Neuronal stem cell (in vitro differentiated cells): ENCODE measurements around the gene APRT.

Source experiments
- DNase-seq: peaks from one replicate; pipeline ENCODE4 v3.0.0-alpha.2; 2013; ENCODE audit warnings: low spot score
- H2AFZ ChIP-seq: one replicate; pipeline ENCODE4 v1.6.1; 2013; ENCODE audit warnings: mild to moderate bottlenecking, low read length, inconsistent platforms
- H2AK5ac ChIP-seq: 2 replicates; pipeline ENCODE4 v1.6.1; 2013; ENCODE audit warnings: low read depth, mild to moderate bottlenecking, inconsistent platforms, low read length, moderate library complexity, mixed read lengths
- H2BK120ac ChIP-seq: 2 replicates; pipeline ENCODE4 v1.6.1; 2013; ENCODE audit warnings: low read depth, mild to moderate bottlenecking, inconsistent platforms, low read length, moderate library complexity, mixed read lengths
- H2BK12ac ChIP-seq: one replicate; pipeline ENCODE4 v1.6.1; 2013; ENCODE audit warnings: low read length, inconsistent platforms
- H2BK15ac ChIP-seq: 2 replicates; pipeline ENCODE4 v1.6.1; 2013; ENCODE audit warnings: mild to moderate bottlenecking, low read length, inconsistent platforms, mixed read lengths
- H2BK5ac ChIP-seq: one replicate; pipeline ENCODE4 v1.6.1; 2013; ENCODE audit warnings: inconsistent platforms, mild to moderate bottlenecking, low read length, moderate library complexity
- H3K14ac ChIP-seq: one replicate; pipeline ENCODE4 v1.6.1; 2013; ENCODE audit warnings: low read length, inconsistent platforms
- H3K18ac ChIP-seq: 2 replicates; pipeline ENCODE4 v1.6.1; 2013; ENCODE audit warnings: low read length, inconsistent platforms
- H3K23ac ChIP-seq: 2 replicates; pipeline ENCODE4 v1.6.1; 2013; ENCODE audit warnings: low read depth, mild to moderate bottlenecking, mixed read lengths, low read length, inconsistent platforms; ENCODE audit not compliant: poor library complexity
- H3K27ac ChIP-seq: replicated peaks from 3 replicates; pipeline ENCODE4 v1.5.1; 2013; ENCODE audit warnings: low read length, inconsistent platforms
- H3K27me3 ChIP-seq, 3 experiments: 2 replicates each; pipeline ENCODE4 v1.6.1; 2013; ENCODE audit warnings: low read length in 3 of 3, mild to moderate bottlenecking in 2 of 3, inconsistent platforms in 1 of 3, low read depth in 1 of 3, mixed read lengths in 1 of 3, moderate library complexity in 1 of 3; ENCODE audit not compliant: control insufficient read depth in 3 of 3, insufficient read depth in 3 of 3
- H3K36me3 ChIP-seq, 2 donors: replicated peaks in 1 of 2; 2 replicates each; pipeline ENCODE4 v1.6.1; 2013; ENCODE audit warnings: low read length in 2 of 2; ENCODE audit not compliant: control insufficient read depth in 2 of 2, insufficient read depth in 2 of 2
- H3K4ac ChIP-seq: 2 replicates; pipeline ENCODE4 v1.6.1; 2013; ENCODE audit warnings: inconsistent platforms, mild to moderate bottlenecking, low read length, moderate library complexity
- H3K4me1 ChIP-seq, 2 donors: 1 replicate in 1 of 2; 2 replicates in 1 of 2; pipeline ENCODE4 v1.6.1; 2013; ENCODE audit warnings: low read length in 2 of 2, low read depth in 1 of 2; ENCODE audit not compliant: control insufficient read depth in 2 of 2, insufficient read depth in 1 of 2
- H3K4me2 ChIP-seq: one replicate; pipeline ENCODE4 v1.6.1; 2013; ENCODE audit warnings: mild to moderate bottlenecking, low read length, inconsistent platforms; ENCODE audit not compliant: insufficient read depth, poor library complexity, severe bottlenecking
- H3K4me3 ChIP-seq, 2 donors: 2 replicates each; pipeline ENCODE4 v1.5.1; 2013; ENCODE audit warnings: low read length in 2 of 2, mild to moderate bottlenecking in 2 of 2, inconsistent platforms in 1 of 2, moderate library complexity in 1 of 2
- H3K79me1 ChIP-seq: one replicate; pipeline ENCODE4 v1.6.1; 2013; ENCODE audit warnings: low read depth, mild to moderate bottlenecking, inconsistent platforms, low read length, moderate library complexity
- H3K9ac ChIP-seq: one replicate; pipeline ENCODE4 v1.6.1; 2013; ENCODE audit warnings: mild to moderate bottlenecking, low read depth, low read length, inconsistent platforms; ENCODE audit not compliant: poor library complexity
- H3K9me3 ChIP-seq, 2 donors: replicated peaks in 1 of 2; 2 replicates each; pipeline versions ENCODE3 to v1.6.1; 2013; ENCODE audit warnings: low read length in 2 of 2, mild to moderate bottlenecking in 2 of 2, inconsistent platforms in 1 of 2, low read depth in 1 of 2, mixed read lengths in 1 of 2, moderate library complexity in 1 of 2; ENCODE audit not compliant: control insufficient read depth in 2 of 2, insufficient read depth in 1 of 2
- H4K8ac ChIP-seq: one replicate; pipeline ENCODE4 v1.6.1; 2013; ENCODE audit warnings: low read depth, mild to moderate bottlenecking, inconsistent platforms, low read length, moderate library complexity
- H4K91ac ChIP-seq: one replicate; pipeline ENCODE4 v1.6.1; 2013; ENCODE audit warnings: low read length, low read depth, mild to moderate bottlenecking, inconsistent platforms; ENCODE audit not compliant: poor library complexity
- WGBS, 2 donors: extraction: QIAGEN DNeasy Blood & Tissue Kit; methylation state at CpG; one replicate each; pipeline ENCODE4 v1.1.7; 2013; ENCODE audit warnings: missing lambda C conversion rate in 2 of 2, mixed read lengths in 1 of 2; ENCODE audit not compliant: insufficient read length in 2 of 2, insufficient replicate concordance in 1 of 2; ENCODE audit errors: extremely low coverage in 2 of 2; 5-methylcytosine and 5-hydroxymethylcytosine counted together

Gene APRT

DNA sequence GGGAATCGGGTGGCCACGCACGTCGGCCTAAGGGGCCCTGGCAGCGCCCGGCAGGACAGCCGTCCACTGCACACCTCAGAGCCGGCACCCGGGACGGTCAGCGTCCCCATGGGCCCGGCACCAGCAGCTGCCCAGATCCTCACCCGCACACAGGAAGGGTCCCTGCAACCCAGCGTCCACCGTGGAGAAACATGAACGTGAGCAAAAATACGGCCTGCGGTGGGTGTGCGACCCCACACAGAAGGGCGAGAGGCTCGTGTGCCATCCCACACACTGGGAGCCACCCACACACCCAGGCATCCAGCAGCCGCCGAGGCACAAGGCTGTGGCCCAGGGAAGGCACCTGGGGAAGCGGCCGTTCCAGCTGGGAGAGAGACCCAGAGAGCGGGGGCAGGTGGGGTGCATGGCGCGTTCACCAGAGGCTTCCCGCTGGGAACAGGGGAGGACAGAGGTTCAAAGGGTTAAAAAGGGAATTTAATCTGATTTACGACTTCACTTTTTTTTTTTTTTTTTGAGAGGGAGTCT is 33.1 kb downstream of the APRT start:
- no peak overlapping the region for H3K4me3 ChIP-seq
- peaks cover 0 to 29% (median under 1%) of the 10 kb centered on the region in 3 experiments for H3K27me3 ChIP-seq
- H3K4me2 ChIP-seq: no peak overlapping the region
- peak overlapping the region; percentile 56 for H3K14ac ChIP-seq
- H2AK5ac ChIP-seq: peak overlapping the region; percentile 30
- H2BK12ac ChIP-seq: peak overlapping the region; percentile 73
- peak overlapping the region; percentile 87 for H2BK5ac ChIP-seq
- peak overlapping the region; percentile 4 for H3K18ac ChIP-seq
- no peaks in the 10 kb centered on the region for H3K36me3 ChIP-seq
- no peak overlapping the region for H4K8ac ChIP-seq
- no peak overlapping the region for H3K27ac ChIP-seq
- H2BK120ac ChIP-seq: no peak overlapping the region
- WGBS, 2 donors: no CpG with 5 or more reads among the region's 30 CpGs
- H3K9me3 ChIP-seq: no peaks in the 10 kb centered on the region
- H3K4me1 ChIP-seq: peaks cover 17 to 28% of the 10 kb centered on the region in 2 donors
- H3K23ac ChIP-seq: peak overlapping the region; percentile 80
- no peak for DNase-seq
- no peak overlapping the region for H3K9ac ChIP-seq
- H4K91ac ChIP-seq: no peak overlapping the region
- H3K79me1 ChIP-seq: peaks cover 6% of the 10 kb centered on the region
- H2AFZ ChIP-seq: no peak overlapping the region
- H3K4ac ChIP-seq: no peak overlapping the region
- H2BK15ac ChIP-seq: no peak overlapping the region

DNA sequence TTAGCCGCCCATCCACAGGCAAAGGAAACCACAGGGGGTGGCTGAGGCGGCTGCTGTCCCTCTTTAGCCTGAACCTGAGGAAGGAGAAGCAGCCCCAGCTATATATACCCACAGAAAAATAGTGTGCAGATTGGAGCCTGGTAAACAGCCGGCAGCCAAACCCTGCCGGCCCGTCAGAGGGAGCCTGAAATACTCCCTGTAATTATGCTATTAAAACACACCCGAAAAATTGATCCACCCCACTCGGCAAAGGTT is 33.5 kb downstream of the APRT start:
- H3K36me3 ChIP-seq: no peaks in the 10 kb centered on the region
- H3K4ac ChIP-seq: no peak overlapping the region
- H3K4me3 ChIP-seq: no peak overlapping the region
- no peak overlapping the region for H3K9ac ChIP-seq
- H2AFZ ChIP-seq: peak overlapping the region; percentile 72
- H2BK120ac ChIP-seq: no peak overlapping the region
- peaks cover 20 to 30% of the 10 kb centered on the region in 2 donors for H3K4me1 ChIP-seq
- DNase-seq: no peak
- peaks cover 0 to 25% (median 0%) of the 10 kb centered on the region in 3 experiments for H3K27me3 ChIP-seq
- no peak overlapping the region for H4K91ac ChIP-seq
- H3K27ac ChIP-seq: no peak overlapping the region
- no CpG with 5 or more reads among the region's 7 CpGs for WGBS, 2 donors
- no peak overlapping the region for H3K14ac ChIP-seq
- no peak overlapping the region for H3K23ac ChIP-seq
- peak overlapping the region; percentile 30 for H2AK5ac ChIP-seq
- H4K8ac ChIP-seq: peak overlapping the region; percentile 6
- H3K18ac ChIP-seq: peak overlapping the region; percentile 80
- peak overlapping the region; percentile 73 for H2BK12ac ChIP-seq
- H3K9me3 ChIP-seq: no peaks in the 10 kb centered on the region
- peaks cover 6% of the 10 kb centered on the region for H3K79me1 ChIP-seq
- H2BK15ac ChIP-seq: no peak overlapping the region
- peak overlapping the region; percentile 87 for H2BK5ac ChIP-seq
- H3K4me2 ChIP-seq: no peak overlapping the region

DNA sequence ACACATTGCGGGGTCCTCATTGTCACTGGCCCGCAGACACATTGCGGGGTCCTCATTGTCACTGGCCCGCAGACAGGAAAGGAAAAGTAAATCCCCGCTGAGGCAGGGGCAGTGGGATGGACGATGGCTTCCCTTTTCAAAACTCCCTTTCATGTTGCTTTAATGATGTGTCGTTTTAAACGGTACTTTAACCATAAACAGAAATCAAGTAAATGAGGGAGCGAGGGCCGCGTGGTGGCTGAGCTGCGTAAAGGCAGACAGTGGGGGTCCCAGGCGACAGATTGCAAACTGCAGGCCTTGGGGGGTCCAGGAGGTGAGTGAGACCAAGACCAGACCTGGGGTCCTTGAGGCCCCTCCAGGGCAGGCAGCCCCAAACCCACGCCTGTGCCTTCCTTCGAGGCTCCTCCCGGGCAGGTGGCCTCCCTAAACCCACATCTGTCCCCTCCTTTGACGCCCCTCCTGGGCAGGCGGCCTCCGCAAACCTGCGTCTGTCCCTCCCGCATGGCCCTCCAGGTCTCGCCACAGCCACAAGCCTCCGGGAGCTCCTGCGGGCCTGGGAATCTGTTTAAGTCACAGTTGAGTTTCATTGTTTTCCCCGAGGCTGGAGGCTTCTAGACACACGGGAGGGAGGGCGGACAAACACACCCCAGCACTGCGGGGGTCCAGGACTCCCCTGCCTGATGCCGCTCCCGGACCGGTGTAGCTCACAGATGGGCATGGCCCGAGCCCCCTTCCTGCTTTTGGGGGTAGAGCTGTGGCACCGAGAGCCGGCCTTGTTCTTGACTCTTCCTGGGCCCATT is 34.1 kb downstream of the APRT start:
- DNase-seq: no peak
- no peaks in the 10 kb centered on the region for H3K36me3 ChIP-seq
- peak overlapping the region; percentile 97 for H2BK15ac ChIP-seq
- peak overlapping the region; percentile 31 for H3K14ac ChIP-seq
- peak overlapping the region; percentile 72 for H2AFZ ChIP-seq
- peak overlapping the region; percentile 28 for H2BK120ac ChIP-seq
- H3K9me3 ChIP-seq: no peaks in the 10 kb centered on the region
- H3K27ac ChIP-seq: no peak overlapping the region
- no peak overlapping the region for H4K91ac ChIP-seq
- peaks cover 6% of the 10 kb centered on the region for H3K79me1 ChIP-seq
- WGBS, 2 donors: no CpG with 5 or more reads among the region's 34 CpGs
- peak overlapping the region; percentile 90 for H2BK12ac ChIP-seq
- peak overlapping the region; percentile 99 for H2AK5ac ChIP-seq
- peak overlapping the region; percentile 31 for H3K4me2 ChIP-seq
- H2BK5ac ChIP-seq: peak overlapping the region; percentile 87
- peak overlapping the region; percentile 6 for H4K8ac ChIP-seq
- H3K9ac ChIP-seq: peak overlapping the region; percentile 60
- peaks cover 20 to 35% of the 10 kb centered on the region in 2 donors for H3K4me1 ChIP-seq
- H3K4ac ChIP-seq: peak overlapping the region; percentile 76
- H3K18ac ChIP-seq: peak overlapping the region; percentile 97
- no peak overlapping the region for H3K23ac ChIP-seq
- peaks cover 0 to 20% (median 0%) of the 10 kb centered on the region in 3 experiments for H3K27me3 ChIP-seq
- H3K4me3 ChIP-seq: no peak overlapping the region

DNA sequence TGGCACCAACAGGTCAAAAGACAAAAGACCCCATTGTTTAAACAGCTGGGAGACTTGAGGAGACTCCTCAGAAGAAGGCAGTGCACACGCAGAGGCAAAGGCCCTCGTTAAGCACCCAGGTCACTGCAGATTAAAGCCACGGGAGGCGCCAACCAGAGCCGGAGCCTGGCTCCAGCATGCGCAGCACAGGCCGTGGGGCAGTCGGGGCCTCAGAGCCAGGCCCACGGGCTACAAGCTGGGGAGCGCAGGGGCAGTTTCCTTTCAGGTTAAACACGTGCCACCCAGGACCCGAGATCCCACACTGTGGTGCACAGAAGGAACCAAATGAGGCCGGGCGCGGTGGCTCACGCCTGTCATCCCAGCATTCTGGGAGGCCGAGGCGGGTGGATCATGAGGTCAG is 35.9 kb downstream of the APRT start:
- no peak overlapping the region for H3K4me3 ChIP-seq
- H2BK120ac ChIP-seq: no peak overlapping the region
- DNase-seq: no peak
- H2BK12ac ChIP-seq: peak overlapping the region; percentile 99
- no peak overlapping the region for H3K9ac ChIP-seq
- no peak overlapping the region for H2AFZ ChIP-seq
- no peak overlapping the region for H3K4ac ChIP-seq
- H3K27ac ChIP-seq: no peak overlapping the region
- peak overlapping the region; percentile 94 for H3K14ac ChIP-seq
- H2BK15ac ChIP-seq: peak overlapping the region; percentile 75
- H3K4me2 ChIP-seq: no peak overlapping the region
- peak overlapping the region; percentile 27 for H3K18ac ChIP-seq
- H3K4me1 ChIP-seq: peaks cover 27 to 35% of the 10 kb centered on the region in 2 donors
- no peak overlapping the region for H2BK5ac ChIP-seq
- H3K9me3 ChIP-seq: peaks cover 0 to 2% of the 10 kb centered on the region in 2 donors
- peak overlapping the region; percentile 52 for H2AK5ac ChIP-seq
- peaks cover 9% of the 10 kb centered on the region for H3K79me1 ChIP-seq
- no peak overlapping the region for H4K91ac ChIP-seq
- H3K27me3 ChIP-seq: peaks cover 0 to 8% (median 0%) of the 10 kb centered on the region in 3 experiments
- WGBS, 2 donors: no CpG with 5 or more reads among the region's 18 CpGs
- H4K8ac ChIP-seq: no peak overlapping the region
- no peak overlapping the region for H3K23ac ChIP-seq
- no peaks in the 10 kb centered on the region for H3K36me3 ChIP-seq
